Renal cortical epithelial cell (primary cell): Measurements from ENCODE around the gene AGAP3. TPM values are rescaled to one million over a fixed set of nuclear protein-coding genes. Genes with fewer than 3 reads are reported as not detected.

Source experiments
- DNase-seq: peaks from one replicate; pipeline ENCODE4 v3.0.0-alpha.2; 2011; ENCODE audit warnings: low read depth
- total RNA-seq: library from RNA; depleted of rRNA; stranded (reverse); fragments of >200 nt; gene quantifications from 2 replicates; pipeline ENCODE4 v1.2.3, GENCODE V29; 2014

AGAP3 gene
- total RNA-seq, 1 donor from 2014 or later: 41.2 TPM

DNA sequence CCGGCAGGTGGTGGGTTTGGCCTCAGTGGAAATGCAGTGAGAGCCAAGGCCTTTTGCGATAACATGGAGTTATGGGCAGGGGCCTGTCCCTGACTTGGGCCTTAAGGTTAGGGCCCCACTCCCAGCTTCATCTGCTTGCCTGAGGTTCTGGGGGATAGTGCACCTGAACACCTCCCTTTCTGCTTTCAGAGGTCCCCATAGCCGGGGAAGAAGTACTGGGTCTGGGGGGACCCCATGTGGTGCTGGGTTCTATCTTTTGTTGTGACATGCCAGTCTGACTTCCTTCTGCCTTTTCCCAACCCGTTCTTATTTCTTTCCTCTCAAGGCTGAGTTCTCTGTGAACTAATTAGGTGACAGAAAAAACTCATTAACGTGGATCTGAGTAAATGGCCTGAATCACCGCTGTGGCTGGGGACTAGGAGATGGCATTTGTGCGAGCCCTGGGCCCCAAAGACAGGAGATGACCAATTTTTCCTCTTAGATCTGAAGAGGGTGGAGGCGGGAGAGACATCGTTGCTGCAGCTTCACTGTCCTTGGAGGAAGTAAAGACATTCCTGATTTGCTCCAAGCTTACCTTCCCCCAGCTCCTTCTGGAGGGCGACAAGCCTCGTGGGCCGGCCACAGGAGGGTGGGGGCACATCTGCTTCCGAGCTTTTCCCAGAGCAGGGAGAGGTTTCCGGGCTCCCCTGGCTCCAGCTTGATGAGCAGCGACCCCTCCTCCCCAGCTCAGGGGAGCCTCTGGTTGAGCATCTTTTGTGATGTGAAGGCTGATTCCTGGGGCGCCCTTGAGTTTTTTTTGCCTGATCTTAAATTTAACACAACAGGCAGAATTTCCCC is 2.0 kb downstream of the AGAP3 start:
- no peak for DNase-seq

DNA sequence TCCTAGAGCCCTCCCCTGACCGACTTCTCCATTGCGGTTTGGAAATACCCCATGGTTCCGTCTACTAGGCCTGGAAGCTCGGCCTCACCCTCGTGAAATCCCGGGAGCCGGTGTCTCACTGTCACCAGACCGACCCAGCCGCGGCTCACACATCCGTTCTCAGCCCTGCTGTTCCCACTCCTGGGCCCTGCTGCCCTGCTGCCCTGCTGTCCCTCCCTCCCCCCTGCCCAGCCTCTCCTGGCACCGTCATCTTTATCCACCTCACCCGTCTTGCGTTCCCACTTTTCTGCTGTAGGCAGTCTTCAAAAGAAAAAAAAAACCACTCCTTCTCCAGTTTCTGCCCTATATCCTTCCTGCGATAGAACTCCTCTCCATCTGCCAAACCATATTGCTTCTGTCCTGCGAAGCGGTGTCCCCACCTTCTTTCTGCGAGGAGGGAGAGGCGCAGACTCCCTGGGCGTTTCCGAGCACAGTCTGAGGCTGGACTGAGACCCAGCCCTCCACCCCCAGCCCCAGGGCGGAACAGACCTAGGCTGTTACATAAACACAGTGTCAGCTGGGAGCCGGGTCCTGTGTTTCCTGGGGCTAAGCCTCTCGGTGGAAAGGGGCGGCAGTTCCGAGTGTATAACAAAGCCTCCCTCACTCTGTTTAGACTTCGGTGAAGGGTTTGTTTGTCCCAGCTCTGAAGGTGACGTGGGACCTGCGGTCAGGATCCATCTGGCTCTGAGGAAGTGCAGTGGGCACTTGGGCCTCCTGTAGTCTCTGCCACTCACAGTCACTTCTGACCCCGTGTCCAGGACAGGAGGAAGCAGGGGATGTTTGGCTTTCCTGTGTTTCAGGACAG is 2.8 kb downstream of the AGAP3 start:
- DNase-seq: peak; percentile 45

DNA sequence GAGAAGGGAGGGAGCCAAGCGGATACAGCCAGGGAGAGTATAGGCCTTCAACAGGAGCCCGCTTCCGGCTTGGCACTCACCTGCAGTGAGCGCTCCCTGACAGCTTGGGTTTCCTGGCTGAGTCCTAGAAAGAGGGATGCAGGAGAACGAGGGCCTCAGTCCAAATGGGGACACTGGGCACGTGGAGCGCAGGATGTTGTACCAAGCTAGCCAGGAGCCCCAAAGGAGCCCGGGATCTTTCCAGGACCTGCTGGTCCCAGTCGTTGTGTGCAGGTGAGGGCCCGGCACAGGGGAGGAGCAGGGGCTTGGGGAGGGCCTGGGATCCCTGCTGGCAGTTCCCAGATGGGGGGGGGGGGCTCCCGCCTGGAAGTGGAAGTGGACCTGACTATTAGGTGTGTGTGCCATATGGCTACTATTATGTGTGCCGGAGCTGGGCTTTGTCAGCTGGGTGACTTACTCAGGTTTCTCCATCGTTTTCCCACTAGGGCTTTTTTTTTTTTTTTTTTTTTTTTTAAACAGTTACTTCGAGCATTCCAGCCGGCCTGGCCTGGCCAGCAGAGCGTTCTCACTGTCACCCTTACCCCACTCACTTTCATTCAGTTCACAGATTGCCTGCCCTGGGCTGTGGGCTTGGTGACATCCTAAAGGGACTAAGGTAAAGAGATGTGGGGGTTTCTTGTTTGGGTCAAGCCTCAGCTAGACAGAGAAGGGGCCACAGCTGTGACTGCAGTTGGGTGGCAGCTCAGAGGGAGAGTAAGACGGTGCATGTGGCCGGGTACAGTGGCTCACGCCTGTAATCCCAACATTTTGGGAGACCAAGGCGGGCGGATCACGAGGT is 3.8 kb downstream of the AGAP3 start:
- no peak for DNase-seq

DNA sequence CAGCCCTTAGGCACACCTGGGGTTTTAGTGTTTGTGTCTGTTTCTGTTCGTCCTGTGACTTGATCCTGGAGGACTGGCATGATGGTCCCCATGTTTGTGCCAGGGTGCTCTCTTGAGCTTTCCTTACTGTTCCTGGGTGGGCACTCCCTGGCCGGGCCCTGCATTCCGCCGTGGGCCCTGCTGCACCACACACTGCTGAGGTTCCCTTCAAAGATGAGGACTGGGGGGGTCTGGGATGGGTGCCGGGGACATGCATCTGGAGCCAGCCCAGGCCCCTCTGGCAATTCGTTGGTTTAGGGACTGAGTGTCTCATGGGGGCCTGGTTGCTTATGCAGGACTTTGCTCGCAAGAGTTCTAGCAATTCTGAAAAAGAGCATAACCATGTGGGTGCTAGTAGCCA is 4.7 kb downstream of the AGAP3 start:
- DNase-seq: no peak

DNA sequence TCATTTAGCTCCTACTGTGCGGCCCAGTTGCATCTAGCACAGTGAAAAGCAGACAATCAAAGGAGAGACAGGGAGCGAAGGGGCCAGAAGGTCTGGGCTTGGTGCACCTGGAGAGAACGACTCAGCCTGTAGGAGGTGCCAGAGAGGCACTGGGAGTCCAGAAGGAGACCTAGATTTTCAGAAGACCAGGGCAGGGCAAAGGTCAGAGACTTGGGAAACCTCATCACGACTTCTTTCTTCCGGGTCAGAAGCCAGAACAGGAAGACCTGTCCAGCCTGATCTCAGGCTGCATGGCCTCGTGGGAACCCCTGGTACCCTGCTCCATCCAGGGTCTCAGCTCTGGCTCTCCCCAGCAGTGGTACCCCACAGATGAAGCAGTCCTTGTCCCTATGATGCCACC is 5.2 kb downstream of the AGAP3 start:
- no peak for DNase-seq

DNA sequence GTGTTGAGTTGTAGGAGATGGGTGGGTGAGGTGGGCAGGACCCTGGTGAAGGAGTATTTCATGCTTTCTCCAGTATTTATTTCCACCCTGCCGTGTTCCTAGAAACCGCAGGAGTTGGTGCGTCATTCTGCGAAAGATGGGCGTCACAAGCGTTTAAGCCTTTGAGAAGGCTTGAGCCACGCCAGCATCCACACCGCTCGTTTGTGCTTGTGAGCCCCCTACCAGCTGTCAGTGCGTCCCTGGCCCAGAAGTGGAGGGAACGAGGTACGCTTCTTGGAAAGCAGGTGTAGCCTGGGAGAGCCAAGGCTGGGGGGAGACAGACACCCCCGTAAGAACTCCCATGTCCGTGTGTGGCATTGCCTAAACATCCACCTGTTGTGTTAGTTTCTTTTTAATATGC is 5.7 kb downstream of the AGAP3 start:
- no peak for DNase-seq

DNA sequence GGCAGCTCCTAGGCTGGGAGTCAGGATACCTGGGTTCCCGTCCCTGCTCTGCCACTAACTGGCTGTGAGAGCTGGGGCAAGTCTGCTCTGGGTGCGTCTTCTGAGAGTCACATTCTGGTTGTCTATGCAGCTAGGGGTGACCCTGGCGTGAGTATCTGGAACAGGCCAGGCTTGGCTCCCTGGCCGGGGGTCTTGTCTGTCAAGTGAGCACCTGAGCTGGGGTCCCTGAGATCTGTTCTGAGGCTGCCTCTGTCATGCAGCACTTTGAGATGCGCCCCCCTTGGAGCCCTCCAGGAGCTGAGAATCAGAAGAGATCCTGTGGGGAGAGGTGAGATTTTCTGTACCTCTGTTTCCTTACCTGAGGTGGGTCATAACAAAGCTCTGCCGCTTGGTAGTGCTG is 7.5 kb downstream of the AGAP3 start:
- no peak for DNase-seq

DNA sequence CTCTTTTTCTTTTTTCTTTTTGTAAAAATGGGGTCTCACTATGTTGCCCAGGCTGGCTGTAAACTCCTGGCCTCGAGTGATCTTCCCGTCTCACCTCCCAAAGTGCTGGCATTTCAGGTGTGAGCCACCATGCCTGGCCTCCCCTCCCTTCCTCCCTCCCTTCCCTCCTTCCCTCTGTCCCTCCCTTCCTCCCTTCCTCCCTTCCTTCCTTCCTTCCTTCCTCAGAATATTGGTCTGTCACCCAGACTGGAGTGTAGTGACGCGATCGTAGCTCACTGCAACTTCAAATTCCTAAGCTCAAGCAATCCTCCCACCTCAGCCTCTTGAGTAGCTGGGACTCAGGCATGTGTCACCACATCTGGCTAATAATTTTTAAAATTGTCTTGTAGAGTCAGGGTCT is 8.4 kb downstream of the AGAP3 start:
- peak; percentile 51 for DNase-seq

DNA sequence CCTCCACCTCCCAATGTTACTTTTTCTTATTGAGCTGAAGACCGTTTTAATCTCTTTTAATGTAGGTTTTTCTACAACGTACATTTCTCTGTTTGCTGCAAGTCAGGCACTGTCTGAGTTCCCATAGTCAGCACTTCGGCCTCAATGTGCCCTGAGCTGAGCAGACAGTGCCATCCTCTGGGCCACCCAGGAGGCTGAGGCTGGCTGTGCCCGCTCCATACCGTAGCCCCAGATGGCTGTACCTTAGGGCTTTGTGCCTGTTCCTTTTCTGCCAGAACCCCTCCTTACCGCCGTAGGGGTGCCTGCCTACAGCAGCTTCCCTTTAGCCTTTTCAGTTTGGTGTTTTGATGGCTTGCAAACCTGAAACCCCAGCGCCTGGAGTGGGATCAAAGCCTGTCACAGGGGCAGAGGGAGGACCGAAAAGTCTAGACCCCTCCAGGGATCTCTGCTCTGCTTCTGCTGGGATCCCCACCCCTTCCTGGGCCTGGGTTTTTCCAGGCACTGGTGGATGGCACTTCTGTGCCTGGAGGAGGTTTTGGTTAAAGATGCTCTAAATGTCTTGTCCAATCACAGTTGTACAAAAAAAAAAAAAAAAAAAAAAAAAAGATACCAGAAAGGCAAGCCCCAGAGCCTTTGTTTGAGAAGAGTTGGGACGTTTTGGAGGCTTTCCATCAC is 9.0 kb downstream of the AGAP3 start:
- no peak for DNase-seq

DNA sequence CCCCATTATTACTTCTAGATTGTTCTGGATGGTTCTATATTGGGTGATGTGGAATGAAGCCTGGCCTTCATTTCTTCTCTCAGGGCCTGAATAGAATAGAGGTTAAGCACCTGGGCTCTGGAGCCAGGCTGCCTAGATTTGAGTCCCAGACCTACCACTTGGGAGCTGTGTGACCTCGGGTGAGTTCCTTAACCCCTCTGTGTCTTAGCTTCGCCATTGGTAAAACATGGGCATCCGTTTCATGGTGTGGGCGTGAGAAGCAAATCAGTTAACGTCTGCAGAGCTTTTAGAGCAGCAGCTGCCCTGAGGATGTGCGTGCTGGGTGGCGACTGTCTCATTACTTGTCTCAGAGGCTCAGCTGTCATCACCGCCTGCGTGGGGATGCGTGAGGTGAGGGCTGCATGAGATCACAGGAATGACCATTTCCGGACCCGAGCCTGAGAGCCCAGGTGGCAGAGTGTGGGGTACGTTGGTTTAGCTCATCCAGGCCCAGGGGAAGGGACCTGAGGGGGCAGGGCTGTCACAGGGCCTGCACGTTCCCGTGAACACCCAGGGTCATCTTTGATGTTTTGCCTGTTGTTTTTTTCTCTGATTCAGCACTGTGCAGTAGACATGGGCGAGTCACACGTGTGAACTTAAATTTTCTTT is 9.7 kb downstream of the AGAP3 start:
- DNase-seq: no peak

DNA sequence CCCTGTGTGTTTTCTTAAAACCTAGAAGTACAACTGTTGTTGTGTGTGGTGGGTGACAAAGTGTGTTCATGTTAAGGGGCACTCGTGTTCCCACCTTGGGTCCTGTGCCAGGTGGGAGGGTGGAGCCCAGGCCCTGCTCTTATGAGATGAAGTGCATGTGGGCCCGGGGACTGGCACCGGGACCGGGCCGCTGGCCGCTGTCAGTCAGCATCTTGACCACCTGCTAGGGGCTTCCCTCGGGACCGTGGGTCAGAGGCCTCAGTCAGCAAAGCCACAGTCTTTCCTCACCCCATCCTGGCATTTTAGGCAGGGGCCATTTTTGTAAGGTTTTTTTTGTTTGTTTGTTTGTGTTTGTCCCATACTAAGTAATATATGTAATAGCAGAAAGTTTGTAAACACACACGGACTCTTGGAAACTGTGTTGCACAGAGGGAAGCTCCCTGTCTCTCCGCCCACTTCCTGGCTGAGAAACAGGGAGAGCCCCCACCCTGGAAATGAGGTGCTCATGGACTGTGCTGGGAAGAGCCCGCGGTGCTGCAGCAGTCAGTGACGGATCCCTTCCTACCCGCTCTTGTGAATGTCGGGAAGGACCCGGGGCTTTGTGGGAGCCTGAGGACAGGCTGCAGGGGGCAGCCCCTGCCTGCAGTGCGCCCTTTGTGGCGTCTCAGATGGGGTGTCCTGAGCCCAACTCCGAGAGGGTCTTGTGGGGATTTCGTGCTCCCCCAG is 13.4 kb downstream of the AGAP3 start:
- no peak for DNase-seq

DNA sequence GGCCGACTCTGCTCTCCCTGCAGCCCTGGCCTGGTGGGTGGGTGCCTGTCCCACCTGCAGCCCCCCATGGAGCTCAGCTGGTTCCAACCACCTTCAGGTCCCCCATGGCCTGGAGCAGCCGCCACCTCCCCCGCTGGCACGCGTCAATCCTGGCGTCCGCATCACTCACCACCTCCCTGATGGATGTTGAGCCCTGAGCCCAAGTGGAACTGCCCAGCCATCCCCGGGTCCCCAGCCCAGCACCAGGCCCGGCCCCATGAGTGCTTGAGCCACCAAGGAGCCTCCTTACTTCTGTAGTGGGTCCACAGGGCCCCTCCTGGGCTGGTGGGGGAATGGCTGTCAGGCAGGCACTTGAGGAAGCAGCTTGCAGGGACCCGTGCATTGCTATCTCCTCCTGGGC is 14.6 kb downstream of the AGAP3 start:
- no peak for DNase-seq

DNA sequence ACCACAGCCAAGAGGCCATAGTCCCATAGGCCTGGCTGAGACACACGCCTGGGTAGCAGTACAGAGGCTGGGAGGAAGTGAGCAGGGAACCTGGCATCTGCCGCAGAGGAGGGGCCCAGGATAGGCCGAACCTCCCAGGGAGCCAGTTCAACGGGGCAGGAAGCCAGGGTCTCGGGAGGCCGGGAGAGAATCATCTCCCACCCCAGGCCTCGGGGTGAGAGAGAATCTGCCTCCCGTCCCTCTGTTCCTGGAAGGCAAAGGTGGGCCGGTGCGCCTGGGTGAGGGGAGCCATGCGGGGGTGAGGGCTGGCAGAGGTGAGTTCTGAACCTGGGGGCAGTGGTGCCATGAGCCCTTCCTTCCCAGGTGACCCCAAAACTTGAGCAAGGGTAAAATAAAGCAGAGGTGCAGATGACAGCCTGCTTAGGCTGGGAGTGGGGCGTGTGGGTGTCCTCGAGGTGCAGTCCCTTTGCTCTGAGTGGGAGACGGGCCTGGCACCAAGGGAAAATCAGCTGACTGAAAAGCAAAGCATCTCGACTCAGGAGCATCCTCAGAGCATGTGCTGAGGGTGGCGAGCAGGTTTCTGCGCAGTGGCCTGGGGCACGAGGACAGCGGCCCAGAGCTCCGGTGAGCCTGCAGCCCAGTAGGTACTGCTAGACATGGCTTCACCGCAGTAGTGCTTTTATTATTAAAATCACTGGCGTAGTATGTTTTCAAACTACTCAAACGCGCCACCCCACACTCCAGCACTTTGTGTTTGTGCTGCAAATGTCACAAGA is 15.5 kb downstream of the AGAP3 start:
- no peak for DNase-seq

DNA sequence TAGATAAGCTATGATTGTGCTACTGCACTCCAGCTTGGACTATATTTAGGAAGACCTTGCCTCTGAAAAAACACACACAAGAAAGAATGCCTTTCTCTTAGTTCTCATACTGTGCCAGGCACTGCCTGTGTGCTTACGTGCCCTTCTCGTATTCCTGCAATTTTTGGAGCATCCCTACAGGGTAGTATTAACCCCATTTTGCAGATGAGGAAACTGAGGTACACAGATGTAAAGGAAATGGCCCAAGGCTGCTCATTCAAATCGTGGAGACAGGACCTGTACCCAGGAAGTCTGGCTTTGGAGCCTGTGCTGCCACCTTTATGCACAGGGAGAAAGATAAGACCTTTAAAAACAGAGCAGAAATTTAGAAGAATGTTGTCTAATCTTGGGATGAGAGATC is 16.7 kb downstream of the AGAP3 start:
- DNase-seq: no peak

DNA sequence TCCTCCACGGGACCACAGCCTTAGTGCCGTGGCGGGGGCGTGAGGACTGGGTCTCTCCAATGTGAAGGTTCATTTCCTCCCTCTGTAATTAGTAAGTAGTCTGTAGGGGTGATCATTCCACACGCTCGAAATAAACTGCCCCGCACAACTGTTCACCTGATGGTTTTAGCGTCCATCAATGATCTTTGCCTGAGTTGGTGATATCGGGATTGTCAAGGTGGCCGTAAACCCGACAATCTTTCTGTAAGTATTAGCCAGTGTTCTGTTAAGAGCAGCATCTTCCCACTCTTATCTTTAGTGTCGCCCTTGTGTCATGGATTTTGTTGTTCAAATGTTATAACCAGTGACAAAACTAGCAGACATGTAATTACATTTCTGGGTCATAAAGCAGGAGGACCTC is 17.7 kb downstream of the AGAP3 start:
- no peak for DNase-seq

DNA sequence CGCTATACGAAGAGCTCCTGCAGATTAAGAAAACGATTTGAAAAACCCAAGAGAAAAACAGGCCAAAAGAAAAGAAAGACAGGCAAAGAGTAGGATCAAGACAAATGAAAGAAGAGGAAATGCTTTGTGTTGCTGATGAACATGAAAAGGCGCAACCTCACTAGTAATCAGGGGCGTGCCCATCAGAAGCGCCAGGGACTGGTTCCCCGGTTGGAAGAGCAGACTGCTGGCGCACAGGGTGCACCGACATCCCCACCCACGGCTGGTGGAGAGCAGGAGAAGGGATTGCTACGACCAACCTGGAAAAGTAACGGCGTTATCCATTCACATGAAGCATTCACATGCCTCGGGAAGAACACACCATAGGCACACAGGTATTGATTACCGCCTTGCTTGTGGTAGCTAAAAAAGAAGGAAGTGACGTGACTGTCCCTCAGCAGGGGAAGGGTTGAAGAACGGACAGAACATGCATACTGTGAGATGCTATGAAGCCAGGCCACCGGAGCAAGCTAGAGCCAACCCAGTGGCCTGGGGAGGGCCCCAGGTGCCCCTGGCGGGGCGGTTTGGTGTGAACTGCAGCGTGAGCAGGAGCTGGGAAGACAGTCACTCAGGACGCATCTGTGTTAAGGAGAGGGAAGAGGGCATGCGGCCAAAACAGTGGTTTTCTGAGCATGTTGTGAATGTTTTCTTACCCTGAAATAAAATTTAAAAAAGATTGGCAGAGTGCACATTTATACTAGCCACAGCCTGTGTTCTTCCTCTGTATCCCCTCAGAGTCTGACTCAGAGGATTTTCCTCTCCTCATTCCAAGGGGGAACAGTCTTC is 18.3 kb downstream of the AGAP3 start:
- no peak for DNase-seq

DNA sequence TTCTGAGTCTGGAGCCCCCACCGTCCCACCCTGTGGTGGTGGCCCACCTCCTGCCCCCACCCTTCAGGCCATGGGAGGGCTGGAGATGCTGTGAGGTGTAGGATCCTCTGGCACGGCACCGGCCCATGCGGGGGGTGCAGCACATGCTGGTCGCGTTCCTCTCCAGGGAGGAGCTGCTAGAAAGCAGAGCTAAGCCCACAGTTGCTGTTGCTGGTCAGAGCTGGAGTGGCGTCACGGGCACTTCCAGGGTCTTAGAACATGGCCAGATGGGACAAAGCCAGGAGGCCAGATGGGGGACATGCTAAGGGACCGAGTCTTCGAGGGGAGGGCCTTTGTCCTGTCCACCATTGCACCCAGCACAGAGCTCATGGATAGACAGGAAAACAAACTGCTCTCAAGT is 21.6 kb downstream of the AGAP3 start:
- no peak for DNase-seq

DNA sequence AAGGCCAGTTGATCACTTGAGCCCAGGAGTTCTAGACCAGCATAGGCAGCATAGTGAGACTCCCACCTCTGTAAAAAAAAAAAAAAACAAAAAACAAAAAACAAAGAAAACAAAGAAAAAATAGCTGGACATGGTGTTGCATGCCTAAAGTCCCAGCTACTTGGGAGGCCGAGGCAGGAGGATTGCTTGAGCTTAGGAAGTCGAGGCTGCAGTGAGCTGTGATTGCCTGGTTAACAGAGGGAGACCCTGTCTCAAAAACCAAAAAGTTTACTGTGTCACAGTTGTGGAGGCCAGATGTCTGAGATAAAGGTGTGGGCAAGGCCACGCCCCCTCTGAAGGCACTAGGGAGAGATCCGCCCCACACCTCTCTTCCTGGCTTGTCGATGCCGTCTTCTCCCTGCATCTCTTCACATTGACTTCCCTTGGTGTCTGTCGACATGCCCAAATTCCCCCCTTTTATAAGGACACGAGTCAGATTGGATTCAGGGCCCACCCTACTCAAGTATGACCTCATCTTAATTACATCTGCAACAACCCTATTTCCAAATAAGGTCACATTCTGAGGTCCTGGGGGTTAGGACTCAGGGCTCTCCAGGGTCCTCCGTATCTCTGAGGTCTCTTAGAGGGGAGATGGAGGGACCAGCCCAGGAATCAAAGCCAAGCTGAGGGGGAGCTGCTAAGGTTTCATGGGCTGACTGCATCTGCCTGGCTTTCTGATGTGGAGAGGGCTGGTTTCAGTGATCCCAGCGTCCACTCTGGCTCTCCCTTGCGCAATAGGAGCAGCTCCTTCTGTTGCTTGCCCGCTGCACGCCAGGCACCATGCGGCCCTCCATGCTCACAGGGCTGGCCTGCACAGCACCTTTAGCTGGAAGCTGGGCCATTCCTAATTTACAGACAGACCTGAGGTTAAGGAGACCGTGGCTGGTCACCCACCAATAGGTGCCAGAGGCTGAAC is 23.1 kb downstream of the AGAP3 start:
- DNase-seq: no peak
